ENCODE data around the gene AP3D1. TPM values are rescaled to one million over a fixed set of nuclear protein-coding genes. Genes with fewer than 3 reads are reported as not detected.

Gene AP3D1
- total and polyA plus RNA-seq, 2 donors (not counting 3 experiments of a cell fraction or from before 2014, with no cell fraction given) = 130 to 137 TPM

DNA sequence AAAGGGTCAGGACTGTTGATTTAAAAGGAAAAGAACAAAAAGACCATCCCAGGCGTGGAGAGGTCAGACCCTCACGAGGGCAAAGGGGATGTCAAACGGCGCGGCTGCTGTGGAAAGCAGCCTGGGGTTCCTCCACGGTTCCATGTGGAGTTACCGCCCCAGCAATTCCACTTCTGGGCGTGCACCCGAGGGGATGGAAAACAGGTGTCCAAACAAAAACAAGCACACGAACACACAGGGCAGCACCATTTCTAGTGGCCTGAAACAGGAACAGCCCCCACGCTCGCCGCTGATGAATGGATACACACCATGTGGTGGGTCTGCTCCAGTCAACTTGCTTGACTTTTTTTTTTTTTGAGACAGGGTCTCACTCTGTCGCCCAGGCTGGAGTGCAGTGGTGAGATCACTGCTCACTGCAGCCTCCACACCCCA lies 11.2 kb downstream of the AP3D1 start:
- no peaks in the 10 kb centered on the region for H3K9me1 ChIP-seq (replicated peaks; ENCODE audit: control insufficient read depth, extremely low read depth, insufficient read depth, low read length)
- H3K9ac ChIP-seq (replicated peaks; ENCODE audit: extremely low read depth, insufficient read depth, low read length) = no peak overlapping the region
- dilution Hi-C loops (cut with MboI; ENCODE audit: extremely low pct_ligation_motif_present, low sequenced_read_pairs) (no loop called here), intact Hi-C loops (cut with micrococcal nuclease) (no loop called here)
- BruUV-seq (replicated peaks) = no TSS peak
- ChIA-PET CTCF (interaction anchor here (0.8 kb wide), 1 partner anchor 70 kb away, joined by 3 read pairs; no protein-coding TSS in a partner anchor), POLR2A (interaction anchor here (0.7 kb wide), 1 partner anchor 88 kb away, joined by 7 read pairs; no protein-coding TSS in a partner anchor)
- no peak overlapping the region for H3K27ac ChIP-seq (ENCODE audit: insufficient read depth, low read depth, low read length)
- no peak for TF ChIP-seq POLR2A (IDR thresholded peaks at IDR 0.05; ENCODE audit: low read depth, low read length)
- TF ChIP-seq GATA2 (IDR thresholded peaks at IDR 0.05; ENCODE audit: insufficient read depth, insufficient read length, low read depth, low read length) = no peak
- no peak for TF ChIP-seq MYC (IDR thresholded peaks at IDR 0.05; ENCODE audit: low read depth, low read length)
- no peak for TF ChIP-seq FOS (IDR thresholded peaks at IDR 0.05; ENCODE audit: borderline replicate concordance, insufficient read depth, low read length)
- TF ChIP-seq, protein P1, sequence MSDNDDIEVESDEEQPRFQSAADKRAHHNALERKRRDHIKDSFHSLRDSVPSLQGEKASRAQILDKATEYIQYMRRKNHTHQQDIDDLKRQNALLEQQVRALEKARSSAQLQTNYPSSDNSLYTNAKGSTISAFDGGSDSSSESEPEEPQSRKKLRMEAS (IDR thresholded peaks at IDR 0.05; ENCODE audit: insufficient read depth, insufficient read length) = no peak
- TF ChIP-seq, protein P2, sequence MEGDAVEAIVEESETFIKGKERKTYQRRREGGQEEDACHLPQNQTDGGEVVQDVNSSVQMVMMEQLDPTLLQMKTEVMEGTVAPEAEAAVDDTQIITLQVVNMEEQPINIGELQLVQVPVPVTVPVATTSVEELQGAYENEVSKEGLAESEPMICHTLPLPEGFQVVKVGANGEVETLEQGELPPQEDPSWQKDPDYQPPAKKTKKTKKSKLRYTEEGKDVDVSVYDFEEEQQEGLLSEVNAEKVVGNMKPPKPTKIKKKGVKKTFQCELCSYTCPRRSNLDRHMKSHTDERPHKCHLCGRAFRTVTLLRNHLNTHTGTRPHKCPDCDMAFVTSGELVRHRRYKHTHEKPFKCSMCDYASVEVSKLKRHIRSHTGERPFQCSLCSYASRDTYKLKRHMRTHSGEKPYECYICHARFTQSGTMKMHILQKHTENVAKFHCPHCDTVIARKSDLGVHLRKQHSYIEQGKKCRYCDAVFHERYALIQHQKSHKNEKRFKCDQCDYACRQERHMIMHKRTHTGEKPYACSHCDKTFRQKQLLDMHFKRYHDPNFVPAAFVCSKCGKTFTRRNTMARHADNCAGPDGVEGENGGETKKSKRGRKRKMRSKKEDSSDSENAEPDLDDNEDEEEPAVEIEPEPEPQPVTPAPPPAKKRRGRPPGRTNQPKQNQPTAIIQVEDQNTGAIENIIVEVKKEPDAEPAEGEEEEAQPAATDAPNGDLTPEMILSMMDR (IDR thresholded peaks at IDR 0.05; ENCODE audit: extremely low read depth in 1 of 2, insufficient read depth in 1 of 2, low read depth in 1 of 2, low read length in 2 of 2) = no peak
- TF ChIP-seq POLR2AphosphoS5 (IDR thresholded peaks at IDR 0.05; ENCODE audit: insufficient read depth, low read depth, low read length) = no peak
- TF ChIP-seq JUN (IDR thresholded peaks at IDR 0.05; ENCODE audit: borderline replicate concordance, insufficient read depth, insufficient read length, low read depth) = no peak
- no peak for TF ChIP-seq EZH2 (IDR thresholded peaks at IDR 0.05; ENCODE audit: borderline replicate concordance, low read depth, low read length, severe bottlenecking)
- H3K27me3 ChIP-seq (ENCODE audit: control insufficient read depth in 2 of 2, insufficient read depth in 2 of 2, low read length in 2 of 2) = no peaks in the 10 kb centered on the region
- no peak overlapping the region for H3K4me2 ChIP-seq (ENCODE audit: insufficient read depth, low read length)
- FAIRE-seq = no peak
- no peaks in the 10 kb centered on the region for H3K9me3 ChIP-seq (replicated peaks; ENCODE audit: control insufficient read depth, insufficient read depth, low read length)
- no peak for DNase-seq (ENCODE audit: low read depth, low spot score)
- no peaks in the 10 kb centered on the region for H4K20me1 ChIP-seq (replicated peaks; ENCODE audit: control insufficient read depth, extremely low read depth, insufficient read depth, low read length)
- H3K4me3 ChIP-seq (replicated peaks in 1 of 3; ENCODE audit: insufficient read depth in 1 of 3, low read depth in 1 of 3, low read length in 3 of 3) = no peak overlapping the region
- no peak overlapping the region for H2AFZ ChIP-seq (ENCODE audit: low read depth, low read length)
- H3K36me3 ChIP-seq (ENCODE audit: control insufficient read depth in 2 of 2, extremely low read depth in 1 of 2, insufficient read depth in 2 of 2, low read length in 2 of 2) = peaks cover 7 to 38% of the 10 kb centered on the region in 2 experiments
- no peaks in the 10 kb centered on the region for H3K4me1 ChIP-seq (ENCODE audit: control insufficient read depth, extremely low read depth, insufficient read depth, low read length)
- peaks cover 72% of the 10 kb centered on the region for H3K79me2 ChIP-seq (ENCODE audit: control insufficient read depth, insufficient read depth, low read length)

Measured in endothelial cell of umbilical vein (primary cell).